Stimulated activated CD4-positive, alpha-beta T cell treated with anti-CD3 and anti-CD28 coated beads, Interleukin-15, amount 100 ng/mL, for 24 hours (primary cell): ENCODE results near the gene FKBP14.

Source experiments
- DNase-seq: peaks from one replicate; pipeline ENCODE4 v3.0.0-alpha.2; 2020

Gene FKBP14

GRCh38 chr7:30032310-30033125, 6.0 kb upstream of the FKBP14 start:
- no peak for DNase-seq

GRCh38 chr7:30029696-30030095, 3.2 kb upstream of the FKBP14 start:
- DNase-seq: peak; percentile 18

- no peak for DNase-seq
Measured at GRCh38 chr7:30028749-30029635, 2.5 kb upstream of the FKBP14 start.

GRCh38 chr7:30028216-30028748, 1.8 kb upstream of the FKBP14 start, which contains the start of gene PLEKHA8:
Gene PLEKHA8, plus strand, starts transcription at chr7:30028412. Its CDS starts 351 bp downstream, at chr7:30028763.
- peak; percentile 90 for DNase-seq

GRCh38 chr7:30027740-30028215, 1.3 kb upstream of the FKBP14 start:
- no peak for DNase-seq

- peak; percentile 31 for DNase-seq
Measured at GRCh38 chr7:30027065-30027456, 559 bp upstream of the FKBP14 start.

- no peak for DNase-seq
Measured at GRCh38 chr7:30023524-30023923, 3.0 kb downstream of the FKBP14 start.

- DNase-seq: no peak
Measured at GRCh38 chr7:30022991-30023390, 3.5 kb downstream of the FKBP14 start.

- DNase-seq: no peak
Measured at GRCh38 chr7:30020535-30020934, 6.0 kb downstream of the FKBP14 start.

GRCh38 chr7:30019960-30020359, 6.5 kb downstream of the FKBP14 start:
- DNase-seq: no peak

- no peak for DNase-seq
Measured at GRCh38 chr7:30019387-30019786, 7.1 kb downstream of the FKBP14 start.

- no peak for DNase-seq
Measured at GRCh38 chr7:30018451-30018850, 8.1 kb downstream of the FKBP14 start.

GRCh38 chr7:30012757-30013156, 13.7 kb downstream of the FKBP14 start:
- DNase-seq: no peak

GRCh38 chr7:30010021-30010420, 16.5 kb downstream of the FKBP14 start:
- DNase-seq: no peak

- no peak for DNase-seq
Measured at GRCh38 chr7:30005464-30005863, 21.0 kb downstream of the FKBP14 start.

GRCh38 chr7:30003098-30003497, 23.4 kb downstream of the FKBP14 start:
- no peak for DNase-seq

GRCh38 chr7:30001998-30002397, 24.5 kb downstream of the FKBP14 start:
- DNase-seq: no peak

- no peak for DNase-seq
Measured at GRCh38 chr7:29998489-29998888, 28.0 kb downstream of the FKBP14 start.

GRCh38 chr7:29996321-29996720, 30.2 kb downstream of the FKBP14 start:
- no peak for DNase-seq

GRCh38 chr7:29995652-29996051, 30.9 kb downstream of the FKBP14 start:
- DNase-seq: no peak

- no peak for DNase-seq
Measured at GRCh38 chr7:29993140-29993539, 33.4 kb downstream of the FKBP14 start.

GRCh38 chr7:29991937-29992336, 34.6 kb downstream of the FKBP14 start:
- no peak for DNase-seq

- no peak for DNase-seq
Measured at GRCh38 chr7:29990931-29991330, 35.6 kb downstream of the FKBP14 start.
